Pancreas (tissue), 10 donors: ENCODE measurements around the gene NDUFC2. TPM values are rescaled to one million over a fixed set of nuclear protein-coding genes. Genes with fewer than 3 reads are reported as not detected.

Experiments
- ATAC-seq, 4 donors: fragments of 200-7000 bp; cut with Tn5 transposase; one replicate each; pipeline versions ENCODE4 v1.8.0 to v1.9.1; 2020; ENCODE audit warnings: mild to moderate bottlenecking in 4 of 4, moderate library complexity in 4 of 4
- DNase-seq, 6 donors: peaks; one replicate each; pipeline ENCODE4 v3.0.0-alpha.2; 2020
- FAIRE-seq: peaks from 2 replicates; lab custom pipeline; 2012; peaks lifted over from hg19 to GRCh38; lab: Jason Lieb, UNC
- H3K27ac ChIP-seq, 4 donors: fragments of 200-600 bp; sonication (generic); 1 replicate in 3 of 4; 2 replicates in 1 of 4; pipeline versions ENCODE4 v1.5.0 to v1.8.0; 2020
- H3K27me3 ChIP-seq, 4 donors: fragments of 200-600 bp; one replicate each; pipeline ENCODE4 v1.8.0; 2021
- H3K36me3 ChIP-seq, 3 donors: fragments of 200-600 bp; sonication (generic) in 1 of 3; one replicate each; pipeline versions ENCODE4 v1.5.0 to v1.8.0; 2020 to 2021
- H3K4me1 ChIP-seq, 3 donors: fragments of 200-600 bp; one replicate each; pipeline ENCODE4 v1.8.0; 2021
- H3K4me3 ChIP-seq, 4 donors: fragments of 200-600 bp; sonication (generic) in 2 of 4; one replicate each; pipeline versions ENCODE4 v1.5.0 to v1.8.0; 2020 to 2021
- H3K9me3 ChIP-seq, 4 donors: fragments of 200-600 bp; one replicate each; pipeline ENCODE4 v1.8.0; 2021
- CTCF ChIP-seq, 4 donors: fragments of 200-600 bp; sonication (generic) in 3 of 4; IDR thresholded peaks; one replicate each; pipeline versions ENCODE4 v1.5.0 to v1.8.0; 2021; ENCODE audit warnings: antibody characterized with exemption in 4 of 4
- WGBS, 2 donors: extraction: QIAGEN DNeasy Blood & Tissue Kit; methylation state at CpG; one replicate each; pipeline ENCODE4 v1.1.7; 2013; 5-methylcytosine and 5-hydroxymethylcytosine counted together
- intact Hi-C, 3 donors: fragments of 100-400 bp; cut with DNase I; formaldehyde crosslinking; loops; one replicate each; pipeline versions ENCODE4 v1.11.1 to v1.14.2; 2022
- polyA plus RNA-seq, 2 donors: library from polyadenylated mRNA; stranded (reverse); fragments of 200-250 nt; gene quantifications; one replicate each; pipeline ENCODE4 v1.2.3, GENCODE V29; 2013
- total RNA-seq, 6 donors: library from RNA; stranded (reverse); fragmentation: NEBNext Ultra II Directional in 4 of 6; extraction: Animal tissue kit (Norgen Biotek cat#: 25700) in 4 of 6; gene quantifications; one replicate each; pipeline versions ENCODE4 v1.2.1 to v1.2.4, GENCODE V29; 2021 to 2023
- donor health status: healthy with polysubstance abuse.
- donor health status: DM: no; HTN: no; CAD: no; lungs with moderate emphysema.
- donor health status: DM: no; HTN: no; CAD: no.
- donor health status: control.
- donor health status: control.
- donor health status: Bipolar disorder and iron deficiency.
- donor health status: DM: yes; HTN: yes; CAD: no.
- donor health status: DM: no; HTN: no; CAD: no.
- donor health status: DM: no; HTN: no; CAD: no.
- donor health status: DM: yes; HTN: yes; CAD: no.

The NDUFC2 gene
- total and polyA plus RNA-seq, 8 donors = 42.6 to 114 (median 73.6) TPM

GRCh38 chr11:78023426-78023825 is 56.2 kb downstream of the NDUFC2 start:
- ATAC-seq (peak; percentile 7 to 30 (median 22)), DNase-seq (no peak), FAIRE-seq (no peak)
- Histone ChIP-seq H3K4me1 (peaks cover 0 to 9% (median 0%) of the 10 kb centered on the region in 3 donors), H3K27me3 (no peaks in the 10 kb centered on the region), H3K4me3 (peak overlapping the region; percentile 34 to 66 (median 50)), H3K36me3 (no peaks in the 10 kb centered on the region), H3K27ac (peak overlapping the region; percentile 68 to 83 (median 76)), H3K9me3 (no peaks in the 10 kb centered on the region)
- TF ChIP-seq CTCF (IDR thresholded peaks at IDR 0.05) = no peak
- WGBS, 2 donors = 51 to 54% methylated on average over 7 of the region's 7 CpGs
- intact Hi-C loops = no loop called here

- peak; percentile 72 to 90 (median 78) for DNase-seq
These were observed 57.0 kb downstream of the NDUFC2 start, which contains the start of gene KCTD14 for GRCh38 chr11:78022397-78023396. Gene KCTD14 (minus strand): TSS chr11:78023276. CDS start chr11:78023249, 27 bp downstream.

GRCh38 chr11:78021611-78022010 is 58.1 kb downstream of the NDUFC2 start:
- intact Hi-C loops = no loop called here
- H3K4me1 ChIP-seq = peaks cover 0 to 9% (median 0%) of the 10 kb centered on the region in 3 donors
- H3K36me3 ChIP-seq = no peaks in the 10 kb centered on the region
- 40 to 58% methylated on average over 6 of the region's 6 CpGs for WGBS, 2 donors
- H3K27ac ChIP-seq = peak overlapping the region; percentile 68 to 83 (median 76)
- no peak for TF ChIP-seq CTCF (IDR thresholded peaks at IDR 0.05)
- ATAC-seq (no peak), DNase-seq (no peak), FAIRE-seq (no peak)
- H3K27me3 ChIP-seq = no peaks in the 10 kb centered on the region
- H3K4me3 ChIP-seq = peak overlapping the region in 3 of 4 donors; percentile 47 to 66 (median 53)
- no peaks in the 10 kb centered on the region for H3K9me3 ChIP-seq

More at GRCh38 chr11:78022397-78023396, 57.0 kb downstream of the NDUFC2 start, which contains the start of gene KCTD14:
- Histone ChIP-seq H3K27me3 (no peaks in the 10 kb centered on the region), H3K9me3 (no peaks in the 10 kb centered on the region), H3K4me1 (peaks cover 0 to 9% (median 0%) of the 10 kb centered on the region in 3 donors), H3K27ac (peak within 1 kb of the TSS; percentile 68 to 83 (median 76)), H3K36me3 (no peaks in the 10 kb centered on the region), H3K4me3 (peak within 1 kb of the TSS; percentile 34 to 66 (median 50))
- intact Hi-C loops = no loop called here
- TF ChIP-seq CTCF (IDR thresholded peaks at IDR 0.05) = no peak
- 5 to 7% methylated on average over 36 to 37 of the region's 37 CpGs for whole genome bisulfite sequencing, 2 donors
- no peak for FAIRE-seq
- ATAC-seq = peak; percentile 90 to 94 (median 94)

- Histone ChIP-seq H3K36me3 (peaks cover 0 to 7% (median 2%) of the 10 kb centered on the region in 3 donors), H3K4me1 (peaks cover 0 to 9% (median 0%) of the 10 kb centered on the region in 3 donors), H3K4me3 (peak overlapping the region in 2 of 4 donors; percentile 53 to 66), H3K9me3 (no peaks in the 10 kb centered on the region), H3K27me3 (no peaks in the 10 kb centered on the region), H3K27ac (no peak overlapping the region)
- intact Hi-C loops = no loop called here
- DNase-seq = no peak
- FAIRE-seq = no peak
- 21% methylated on average over 3 of the region's 3 CpGs for WGBS, 2 donors
- no peak for TF ChIP-seq CTCF (IDR thresholded peaks at IDR 0.05)
- no peak for ATAC-seq
These were observed 59.4 kb downstream of the NDUFC2 start for GRCh38 chr11:78020246-78020645.
